Mammary epithelial cell (primary cell): ENCODE data around the gene GRID1.

Experiments
- CTCF ChIP-seq, 2 donors: IDR thresholded peaks in 1 of 2; conservative IDR thresholded peaks in 1 of 2; 2 replicates each; pipeline ENCODE4 v1.5.1; 2011 to 2012; ENCODE audit warnings: inconsistent platforms in 2 of 2, low read length in 2 of 2, mild to moderate bottlenecking in 2 of 2, control low read depth in 1 of 2, low read depth in 1 of 2; ENCODE audit not compliant: insufficient read depth in 1 of 2; ENCODE audit errors: extremely low read depth in 1 of 2
- EZH2 ChIP-seq: IDR thresholded peaks from 2 replicates; pipeline ENCODE4 v1.6.1; 2012; ENCODE audit warnings: low read length, inconsistent platforms, borderline replicate concordance

- TF ChIP-seq CTCF (conservative IDR thresholded peaks at IDR 0.05 in 1 of 2, IDR thresholded peaks at IDR 0.05 in 1 of 2; ENCODE audit: extremely low read depth in 1 of 2, insufficient read depth in 1 of 2, low read depth in 1 of 2, low read length in 2 of 2) (no peak), EZH2 (no peak)
Measured at GRCh38 chr10:85920311-85920710, 446.3 kb downstream of the GRID1 start.
